Adrenal gland (tissue), 12 donors: ENCODE measurements around the gene KCNA2. TPM values are rescaled to one million over a fixed set of nuclear protein-coding genes. Genes with fewer than 3 reads are reported as not detected.

ENCODE experiments used
- DNase-seq, 7 donors: peaks; one replicate each; pipeline ENCODE4 v3.0.0-alpha.2; 2019 to 2020
- H3K27ac ChIP-seq, 5 donors: fragments of 200-600 bp; sonication (generic) in 4 of 5; 1 replicate in 3 of 5; 2 replicates in 2 of 5; pipeline versions ENCODE4 v1.5.1 to v1.8.0; 2016 to 2020; ENCODE audit warnings: mild to moderate bottlenecking in 1 of 5
- H3K27me3 ChIP-seq: fragments of 200-600 bp; 2 replicates; pipeline ENCODE4 v1.8.0; 2021
- H3K36me3 ChIP-seq, 2 donors: fragments of 200-600 bp; replicated peaks in 1 of 2; 1 replicate in 1 of 2; 2 replicates in 1 of 2; pipeline versions ENCODE4 v1.5.1 to v1.8.0; 2018 to 2022
- H3K4me1 ChIP-seq, 2 donors: fragments of 200-600 bp; replicated peaks in 1 of 2; 1 replicate in 1 of 2; 2 replicates in 1 of 2; pipeline versions ENCODE4 v1.5.1 to v1.8.0; 2018 to 2021
- H3K4me3 ChIP-seq, 4 donors: fragments of 200-600 bp; sonication (generic) in 3 of 4; one replicate each; pipeline ENCODE4 v1.5.1; 2016 to 2018
- H3K9me3 ChIP-seq, 3 donors: fragments of 200-600 bp; sonication (generic) in 1 of 3; replicated peaks in 1 of 3; 1 replicate in 2 of 3; 2 replicates in 1 of 3; pipeline versions ENCODE4 v1.5.1 to v1.8.0; 2016 to 2021
- CTCF ChIP-seq, 6 experiments: fragments of 450-650 bp in 4 of 6; fragments of 200-600 bp in 2 of 6; sonication (generic) in 1 of 6; IDR thresholded peaks; 1 replicate in 5 of 6; 2 replicates in 1 of 6; pipeline versions ENCODE4 v1.5.1 to v1.8.0; 2016 to 2021; ENCODE audit warnings: antibody characterized with exemption in 6 of 6, mild to moderate bottlenecking in 2 of 6, moderate library complexity in 1 of 6
- POLR2A ChIP-seq, 2 donors: fragments of 450-650 bp; IDR thresholded peaks; one replicate each; pipeline ENCODE4 v1.6.1; 2017; ENCODE audit warnings: antibody characterized with exemption in 2 of 2, mild to moderate bottlenecking in 2 of 2, moderate library complexity in 1 of 2
- WGBS, 4 donors: extraction: QIAGEN DNeasy Blood & Tissue Kit in 2 of 4; methylation state at CpG; one replicate each; pipeline versions ENCODE4 v1.1.5 to v1.1.7; 2013 to 2017; 5-methylcytosine and 5-hydroxymethylcytosine counted together
- intact Hi-C, 2 donors: fragments of 100-400 bp; cut with DNase I; formaldehyde crosslinking; loops; one replicate each; pipeline versions ENCODE4 v1.14.1 to v1.15.0; 2022 to 2023
- polyA plus RNA-seq, 3 donors: library from polyadenylated mRNA; stranded (reverse); fragments of 200-250 nt in 2 of 3; fragments of 350-450 nt in 1 of 3; fragmentation: Illumina TruSeq in 1 of 3; extraction: RNeasy Lipid Tissue Mini Kit (QIAGEN cat#74804) in 1 of 3; gene quantifications; one replicate each; pipeline ENCODE4 v1.2.3, GENCODE V29; 2013 to 2014
- total RNA-seq, 9 donors: library from RNA; depleted of rRNA in 4 of 9; stranded (reverse); fragments of >200 nt in 4 of 9; fragments of 120-200 nt in 1 of 9; fragmentation: NEBNext Ultra II Directional in 1 of 9; extraction: Animal tissue kit (Norgen Biotek cat#: 25700) in 1 of 9; gene quantifications; one replicate each; pipeline versions ENCODE4 v1.1.0 to v1.2.4, GENCODE V29; 2013 to 2023
- donor health status: healthy with polysubstance abuse.
- donor health status: Bipolar disorder and iron deficiency.
- donor health status: DM: yes; HTN: yes; CAD: no.
- donor health status: DM: no; HTN: no; CAD: no.
- donor health status: DM: no; HTN: no; CAD: no.
- donor health status: DM: yes; HTN: yes; CAD: no.

Gene KCNA2
- total and polyA plus RNA-seq, 12 donors = 0.06 to 16.9 (median 0.38) TPM; not detected in 1

GRCh38 chr1:110617116-110617515 lies 11.0 kb upstream of the KCNA2 start:
- DNase-seq = no peak
- TF ChIP-seq POLR2A (IDR thresholded peaks at IDR 0.05) (no peak), CTCF (IDR thresholded peaks at IDR 0.05) (no peak)
- Histone ChIP-seq H3K4me3 (no peak overlapping the region), H3K4me1 (no peaks in the 10 kb centered on the region), H3K27ac (no peak overlapping the region), H3K9me3 (no peaks in the 10 kb centered on the region), H3K27me3 (peaks cover 26% of the 10 kb centered on the region), H3K36me3 (no peaks in the 10 kb centered on the region)
- intact Hi-C loops = loop anchor here (2.0 to 10.0 kb wide), 4 partner anchors 62 to 92 kb away; no protein-coding TSS in a partner anchor
- WGBS, 4 donors = 58 to 65% (median 61%) methylated on average over 3 of the region's 3 CpGs

GRCh38 chr1:110616587-110616986 lies 10.4 kb upstream of the KCNA2 start:
- WGBS, 4 donors = 13 to 30% (median 19%) methylated on average over 3 of the region's 3 CpGs
- peaks cover 26% of the 10 kb centered on the region for H3K27me3 ChIP-seq
- no peak overlapping the region for H3K27ac ChIP-seq
- no peaks in the 10 kb centered on the region for H3K9me3 ChIP-seq
- H3K36me3 ChIP-seq = no peaks in the 10 kb centered on the region
- no peak overlapping the region for H3K4me3 ChIP-seq
- intact Hi-C loops = loop anchor here (2.0 to 10.0 kb wide), 4 partner anchors 62 to 92 kb away; no protein-coding TSS in a partner anchor
- H3K4me1 ChIP-seq = no peaks in the 10 kb centered on the region
- TF ChIP-seq CTCF (IDR thresholded peaks at IDR 0.05) (no peak), POLR2A (IDR thresholded peaks at IDR 0.05) (no peak)
- DNase-seq = no peak

GRCh38 chr1:110615548-110616130 lies 9.5 kb upstream of the KCNA2 start:
- Histone ChIP-seq H3K4me1 (no peaks in the 10 kb centered on the region), H3K4me3 (no peak overlapping the region), H3K36me3 (no peaks in the 10 kb centered on the region), H3K27me3 (peaks cover 27% of the 10 kb centered on the region), H3K27ac (no peak overlapping the region), H3K9me3 (no peaks in the 10 kb centered on the region)
- intact Hi-C loops = loop anchor here (2.0 to 10.0 kb wide), 4 partner anchors 61 to 91 kb away; no protein-coding TSS in a partner anchor
- WGBS, 4 donors = 17 to 22% (median 18%) methylated on average over 9 of the region's 9 CpGs
- TF ChIP-seq CTCF (IDR thresholded peaks at IDR 0.05) (peak; percentile 62 to 83 (median 80)), POLR2A (IDR thresholded peaks at IDR 0.05) (no peak)
- peak; percentile 68 to 89 (median 76) for DNase-seq

- no peak overlapping the region for H3K27ac ChIP-seq
- no peak overlapping the region for H3K4me3 ChIP-seq
- TF ChIP-seq POLR2A (IDR thresholded peaks at IDR 0.05) (no peak), CTCF (IDR thresholded peaks at IDR 0.05) (no peak)
- no peaks in the 10 kb centered on the region for H3K36me3 ChIP-seq
- H3K4me1 ChIP-seq = peaks cover 0 to 4% of the 10 kb centered on the region in 2 donors
- DNase-seq = no peak
- 64 to 83% (median 75%) methylated on average over 9 to 10 of the region's 10 CpGs for WGBS, 4 donors
- H3K9me3 ChIP-seq = no peaks in the 10 kb centered on the region
- H3K27me3 ChIP-seq = peaks cover 44% of the 10 kb centered on the region
- intact Hi-C loops = loop anchor here (10.0 kb wide), 2 partner anchors 57 to 87 kb away; no protein-coding TSS in a partner anchor
Measured at GRCh38 chr1:110612060-110612745, 6.0 kb upstream of the KCNA2 start.
